ENCODE measurements around the gene PAWR.

The PAWR gene

DNA sequence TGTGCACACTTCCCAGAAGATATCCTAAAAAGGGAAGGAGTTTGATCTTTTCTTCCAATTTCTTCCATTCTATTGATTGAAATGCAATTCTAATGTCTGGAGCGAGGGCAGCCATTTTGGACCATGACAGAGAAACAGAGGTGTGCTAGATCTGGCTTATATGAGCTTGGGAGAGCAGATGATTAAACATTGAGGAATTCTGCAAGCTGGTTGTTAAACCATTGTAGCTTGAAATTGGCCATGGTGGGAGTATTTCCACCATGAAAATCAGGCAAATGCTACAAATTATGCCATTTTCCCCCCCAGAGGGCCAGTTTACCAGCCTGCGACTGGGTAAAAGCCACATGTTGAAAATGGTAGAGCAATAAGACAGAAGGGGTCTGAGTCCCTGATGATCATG lies 155.0 kb downstream of the PAWR start:
- no peak for DNase-seq
- H3K4me3 ChIP-seq (ENCODE audit: low read depth, low read length): no peak overlapping the region
- H3K36me3 ChIP-seq: no peaks in the 10 kb centered on the region
- no peaks in the 10 kb centered on the region for H3K27me3 ChIP-seq (ENCODE audit: insufficient read depth, low read depth, severe bottlenecking)
- no peaks in the 10 kb centered on the region for H3K9me3 ChIP-seq (ENCODE audit: severe bottlenecking)
- H3K27ac ChIP-seq: no peak overlapping the region
- TF ChIP-seq CTCF (IDR thresholded peaks at IDR 0.05; ENCODE audit: low read depth, low read length): no peak
